Measurements from ENCODE around the gene PRDM13. TPM values are rescaled to one million over a fixed set of nuclear protein-coding genes. Genes with fewer than 3 reads are reported as not detected.
A peak's percentile ranks its signal among the peaks of the same experiment; 100 is the strongest.

PRDM13 gene
- total RNA-seq, 1 donor from 2014 or later = not detected

GRCh38 chr6:99573980-99574617 is 32.5 kb upstream of the PRDM13 start:
- no peaks in the 10 kb centered on the region for H3K36me3 ChIP-seq
- TF ChIP-seq CTCF (IDR thresholded peaks at IDR 0.05; ENCODE audit: borderline replicate concordance) = no peak
- intact Hi-C loops (cut with micrococcal nuclease) = no loop called here
- no peak for DNase-seq
- peaks cover under 1% of the 10 kb centered on the region for H3K4me1 ChIP-seq
- no peaks in the 10 kb centered on the region for H3K27me3 ChIP-seq (ENCODE audit: low read depth)
- H3K4me3 ChIP-seq = no peak overlapping the region
- no peak overlapping the region for H3K27ac ChIP-seq (replicated peaks)
- no peaks in the 10 kb centered on the region for H3K9me3 ChIP-seq (replicated peaks)

- Histone ChIP-seq H3K27ac (replicated peaks) (no peak overlapping the region), H3K27me3 (ENCODE audit: low read depth) (peaks cover under 1% of the 10 kb centered on the region), H3K4me3 (no peak overlapping the region), H3K36me3 (no peaks in the 10 kb centered on the region), H3K9me3 (replicated peaks) (no peaks in the 10 kb centered on the region), H3K4me1 (no peaks in the 10 kb centered on the region)
- intact Hi-C loops (cut with micrococcal nuclease) = no loop called here
- TF ChIP-seq CTCF (IDR thresholded peaks at IDR 0.05; ENCODE audit: borderline replicate concordance) = no peak
- no peak for DNase-seq
Observed at GRCh38 chr6:99575544-99576227, 30.9 kb upstream of the PRDM13 start.

- intact Hi-C loops (cut with micrococcal nuclease) = no loop called here
- Histone ChIP-seq H3K4me1 (no peaks in the 10 kb centered on the region), H3K4me3 (no peak overlapping the region), H3K27me3 (ENCODE audit: low read depth) (peaks cover 34% of the 10 kb centered on the region), H3K9me3 (replicated peaks) (no peaks in the 10 kb centered on the region), H3K27ac (replicated peaks) (no peak overlapping the region), H3K36me3 (no peaks in the 10 kb centered on the region)
- no peak for TF ChIP-seq CTCF (IDR thresholded peaks at IDR 0.05; ENCODE audit: borderline replicate concordance)
- DNase-seq = no peak
Observed at GRCh38 chr6:99579781-99580180, 26.9 kb upstream of the PRDM13 start.

- Histone ChIP-seq H3K36me3 (no peaks in the 10 kb centered on the region), H3K27ac (replicated peaks) (no peak overlapping the region), H3K4me1 (peaks cover 28% of the 10 kb centered on the region), H3K4me3 (no peak overlapping the region), H3K27me3 (ENCODE audit: low read depth) (peaks cover 87% of the 10 kb centered on the region), H3K9me3 (replicated peaks) (no peaks in the 10 kb centered on the region)
- TF ChIP-seq CTCF (IDR thresholded peaks at IDR 0.05; ENCODE audit: borderline replicate concordance) = no peak
- intact Hi-C loops (cut with micrococcal nuclease) = no loop called here
- DNase-seq = no peak
Observed at GRCh38 chr6:99587792-99588191, 18.8 kb upstream of the PRDM13 start.

GRCh38 chr6:99588618-99589289 is 17.9 kb upstream of the PRDM13 start:
- peak; percentile 50 for DNase-seq
- Histone ChIP-seq H3K4me1 (peaks cover 28% of the 10 kb centered on the region), H3K27me3 (ENCODE audit: low read depth) (peaks cover 94% of the 10 kb centered on the region), H3K9me3 (replicated peaks) (no peaks in the 10 kb centered on the region), H3K4me3 (peak overlapping the region; percentile 67), H3K27ac (replicated peaks) (no peak overlapping the region), H3K36me3 (no peaks in the 10 kb centered on the region)
- intact Hi-C loops (cut with micrococcal nuclease) = no loop called here
- TF ChIP-seq CTCF (IDR thresholded peaks at IDR 0.05; ENCODE audit: borderline replicate concordance) = peak; percentile 60
